Body of pancreas (tissue), 4 donors: ENCODE data around the gene CDH15.

Experiments used
- POLR2A ChIP-seq, 3 donors: fragments of 450-650 bp; IDR thresholded peaks; one replicate each; pipeline ENCODE4 v1.6.1; 2016; ENCODE audit warnings: antibody characterized with exemption in 3 of 3, mild to moderate bottlenecking in 2 of 3
- TF ChIP-seq, protein P1 (sequence below), 7 experiments: fragments of 450-650 bp in 4 of 7; fragments of 200-600 bp in 3 of 7; sonication (generic) in 3 of 7; IDR thresholded peaks; one replicate each; pipeline ENCODE4 v1.5.1; 2016 to 2019; ENCODE audit warnings: antibody characterized with exemption in 7 of 7

DNA sequence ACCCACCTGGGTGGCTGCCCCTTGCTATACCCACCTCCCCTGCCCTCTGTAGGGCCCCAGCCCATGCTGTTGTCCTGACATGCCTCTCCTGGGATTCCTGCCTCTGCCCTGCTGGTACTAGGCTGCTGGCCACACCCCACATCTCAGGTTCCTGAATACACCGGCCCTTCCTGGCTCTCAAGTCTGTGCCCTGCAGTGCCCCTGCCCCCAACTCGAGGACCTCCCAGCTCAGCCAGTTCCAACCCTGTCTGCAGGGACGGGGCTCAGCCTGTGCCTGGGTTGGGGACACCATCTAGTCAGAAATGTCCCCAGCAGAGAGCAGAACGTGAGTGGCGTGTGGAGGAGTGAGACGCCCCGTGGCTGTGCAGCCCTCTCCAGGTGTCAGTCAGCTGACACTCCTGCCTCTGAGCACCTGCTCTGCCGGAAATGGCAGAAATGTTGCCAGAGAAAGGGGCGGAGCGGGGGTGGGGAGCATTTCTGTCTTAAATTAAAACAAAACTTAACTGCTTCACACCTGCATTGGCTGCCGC lies 49.2 kb upstream of the CDH15 start:
- TF ChIP-seq, protein P1, sequence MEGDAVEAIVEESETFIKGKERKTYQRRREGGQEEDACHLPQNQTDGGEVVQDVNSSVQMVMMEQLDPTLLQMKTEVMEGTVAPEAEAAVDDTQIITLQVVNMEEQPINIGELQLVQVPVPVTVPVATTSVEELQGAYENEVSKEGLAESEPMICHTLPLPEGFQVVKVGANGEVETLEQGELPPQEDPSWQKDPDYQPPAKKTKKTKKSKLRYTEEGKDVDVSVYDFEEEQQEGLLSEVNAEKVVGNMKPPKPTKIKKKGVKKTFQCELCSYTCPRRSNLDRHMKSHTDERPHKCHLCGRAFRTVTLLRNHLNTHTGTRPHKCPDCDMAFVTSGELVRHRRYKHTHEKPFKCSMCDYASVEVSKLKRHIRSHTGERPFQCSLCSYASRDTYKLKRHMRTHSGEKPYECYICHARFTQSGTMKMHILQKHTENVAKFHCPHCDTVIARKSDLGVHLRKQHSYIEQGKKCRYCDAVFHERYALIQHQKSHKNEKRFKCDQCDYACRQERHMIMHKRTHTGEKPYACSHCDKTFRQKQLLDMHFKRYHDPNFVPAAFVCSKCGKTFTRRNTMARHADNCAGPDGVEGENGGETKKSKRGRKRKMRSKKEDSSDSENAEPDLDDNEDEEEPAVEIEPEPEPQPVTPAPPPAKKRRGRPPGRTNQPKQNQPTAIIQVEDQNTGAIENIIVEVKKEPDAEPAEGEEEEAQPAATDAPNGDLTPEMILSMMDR (IDR thresholded peaks at IDR 0.05) = no peak
- no peak for TF ChIP-seq POLR2A (IDR thresholded peaks at IDR 0.05)
